ENCODE measurements around the gene TTC21A. TPM values are rescaled to one million over a fixed set of nuclear protein-coding genes. Genes with fewer than 3 reads are reported as not detected.

The TTC21A gene
- total RNA-seq, 1 donor from 2014 or later = 18.8 TPM

GRCh38 chr3:39082666-39083313 is 24.7 kb upstream of the TTC21A start:
- Histone ChIP-seq H3K27me3 (ENCODE audit: low read depth) (no peaks in the 10 kb centered on the region), H3K36me3 (peaks cover 67% of the 10 kb centered on the region), H3K9me3 (no peaks in the 10 kb centered on the region), H3K27ac (no peak overlapping the region), H3K4me3 (no peak overlapping the region), H3K4me1 (no peaks in the 10 kb centered on the region)
- no peak for TF ChIP-seq CTCF (IDR thresholded peaks at IDR 0.05)
- ATAC-seq (no peak), DNase-seq (no peak)
- intact Hi-C loops (cut with DNase I) = no loop called here

- Histone ChIP-seq H3K36me3 (peaks cover 85% of the 10 kb centered on the region), H3K27me3 (ENCODE audit: low read depth) (no peaks in the 10 kb centered on the region), H3K9me3 (no peaks in the 10 kb centered on the region), H3K4me3 (no peak overlapping the region), H3K27ac (no peak overlapping the region), H3K4me1 (no peaks in the 10 kb centered on the region)
- intact Hi-C loops (cut with DNase I) = no loop called here
- DNase-seq (no peak), ATAC-seq (no peak)
- no peak for TF ChIP-seq CTCF (IDR thresholded peaks at IDR 0.05)
Observed at GRCh38 chr3:39086144-39086543, 21.3 kb upstream of the TTC21A start.

- intact Hi-C loops (cut with DNase I) = no loop called here
- peaks cover 99% of the 10 kb centered on the region for H3K36me3 ChIP-seq
- H3K27ac ChIP-seq = no peak overlapping the region
- no peak for TF ChIP-seq CTCF (IDR thresholded peaks at IDR 0.05)
- no peak for DNase-seq
- H3K4me1 ChIP-seq = no peaks in the 10 kb centered on the region
- no peak for ATAC-seq
- H3K9me3 ChIP-seq = no peaks in the 10 kb centered on the region
- no peaks in the 10 kb centered on the region for H3K27me3 ChIP-seq (ENCODE audit: low read depth)
- no peak overlapping the region for H3K4me3 ChIP-seq
Observed at GRCh38 chr3:39088456-39088855, 19.0 kb upstream of the TTC21A start.

GRCh38 chr3:39088889-39089288 is 18.6 kb upstream of the TTC21A start:
- H3K4me3 ChIP-seq = no peak overlapping the region
- no peak for DNase-seq
- no peaks in the 10 kb centered on the region for H3K27me3 ChIP-seq (ENCODE audit: low read depth)
- no peak for ATAC-seq
- intact Hi-C loops (cut with DNase I) = no loop called here
- H3K36me3 ChIP-seq = peaks cover 99% of the 10 kb centered on the region
- TF ChIP-seq CTCF (IDR thresholded peaks at IDR 0.05) = no peak
- H3K9me3 ChIP-seq = no peaks in the 10 kb centered on the region
- no peaks in the 10 kb centered on the region for H3K4me1 ChIP-seq
- H3K27ac ChIP-seq = no peak overlapping the region

GRCh38 chr3:39090922-39091321 is 16.6 kb upstream of the TTC21A start:
- H3K9me3 ChIP-seq = no peaks in the 10 kb centered on the region
- TF ChIP-seq CTCF (IDR thresholded peaks at IDR 0.05) = no peak
- DNase-seq (no peak), ATAC-seq (no peak)
- peaks cover 100% of the 10 kb centered on the region for H3K36me3 ChIP-seq
- no peak overlapping the region for H3K27ac ChIP-seq
- no peak overlapping the region for H3K4me3 ChIP-seq
- no peaks in the 10 kb centered on the region for H3K27me3 ChIP-seq (ENCODE audit: low read depth)
- intact Hi-C loops (cut with DNase I) = no loop called here
- no peaks in the 10 kb centered on the region for H3K4me1 ChIP-seq

Measured in lower lobe of right lung (tissue), 2 donors.